ENCODE data around the gene ADORA2B.

- no peak for TF ChIP-seq EZH2 (IDR thresholded peaks at IDR 0.05; ENCODE audit: borderline replicate concordance, low read length)
- no peak for TF ChIP-seq CTCF (conservative IDR thresholded peaks at IDR 0.05 in 1 of 2, IDR thresholded peaks at IDR 0.05 in 1 of 2; ENCODE audit: extremely low read depth in 1 of 2, insufficient read depth in 1 of 2, low read depth in 1 of 2, low read length in 2 of 2)
These were observed 33.7 kb downstream of the ADORA2B start for GRCh38 chr17:15978606-15979005.

Data from mammary epithelial cell (primary cell).